Activated CD4-positive, CD25-positive, alpha-beta regulatory T cell treated with anti-CD3 and anti-CD28 coated beads, Interleukin-2, amount 50 U/mL, for 24 hours (primary cell): ENCODE measurements around the gene CTAG1A.
A peak's percentile ranks its signal among the peaks of the same experiment; 100 is the strongest.
"Not testable (repeated sequence)": the region's sequence is repeated elsewhere in the genome, so short reads cannot be mapped to it uniquely, and the experiment has no call there.

Experiments
- ATAC-seq, 2 donors: fragments of 150-1000 bp; cut with Tn5 transposase; one replicate each; pipeline ENCODE4 v1.10.0; 2021; ENCODE audit warnings: mild to moderate bottlenecking in 1 of 2, moderate library complexity in 1 of 2

The CTAG1A gene

DNA sequence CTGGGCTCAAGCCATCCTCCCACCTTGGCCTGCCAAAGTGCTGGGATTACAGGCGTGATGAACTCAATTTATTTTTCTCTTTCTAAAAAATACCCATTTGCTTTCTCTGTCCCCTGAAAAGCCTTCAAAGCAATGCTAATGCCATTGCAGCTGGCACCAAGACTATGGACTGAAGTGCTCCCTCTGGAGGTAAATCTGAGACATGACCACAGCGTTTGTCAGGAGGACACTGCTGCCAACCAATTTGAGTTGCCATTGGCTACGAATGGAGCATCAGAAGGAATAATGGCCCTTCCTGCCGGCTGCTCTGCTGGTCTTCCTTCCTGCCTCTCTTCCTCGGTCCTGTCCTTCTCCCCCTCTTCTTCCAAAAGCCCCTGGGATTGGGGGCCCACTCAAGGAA lies 9.9 kb upstream of the CTAG1A start:
- ATAC-seq: peak in 1 of 2 donors; percentile 33

DNA sequence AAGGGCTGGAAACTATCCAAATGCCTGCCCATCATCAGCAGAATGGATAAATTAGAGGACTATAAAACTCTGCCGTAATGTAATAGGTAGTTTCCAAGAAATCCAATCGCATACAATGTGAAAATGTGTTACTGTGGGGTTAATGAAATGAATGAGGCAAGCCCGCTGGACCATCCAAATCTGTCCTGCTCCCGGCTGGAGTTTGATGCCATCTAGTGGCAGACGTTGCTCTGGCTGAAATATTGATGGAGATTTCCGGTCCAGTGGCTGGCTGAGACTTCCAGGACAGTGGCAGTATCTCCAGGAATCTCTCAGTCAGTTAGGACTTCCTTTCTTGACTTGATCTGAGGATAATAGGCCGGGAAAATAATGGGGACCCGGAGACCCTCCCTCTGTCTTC lies 1.9 kb upstream of the CTAG1A start:
- ATAC-seq: not testable (repeated sequence)

DNA sequence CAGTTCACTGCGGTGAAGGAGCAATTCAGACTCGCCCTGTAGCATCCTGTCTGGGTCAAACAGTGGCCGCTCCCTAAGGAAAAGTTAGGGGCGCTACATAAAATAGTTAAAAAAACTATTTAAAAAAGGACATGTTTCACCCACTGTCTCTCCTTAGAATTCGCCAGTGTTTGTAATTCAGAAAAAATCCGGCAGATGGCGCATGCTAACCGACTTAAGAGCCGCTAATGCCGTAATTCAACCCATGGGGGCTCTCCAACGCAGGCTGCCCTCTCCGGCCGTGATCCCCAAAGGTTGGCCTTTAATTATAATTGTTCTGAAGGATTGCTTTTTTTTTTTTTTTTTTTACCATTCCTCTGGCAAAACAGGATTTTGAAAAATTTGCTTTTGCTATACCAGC lies 5.5 kb downstream of the CTAG1A start:
- ATAC-seq: not testable (repeated sequence)

DNA sequence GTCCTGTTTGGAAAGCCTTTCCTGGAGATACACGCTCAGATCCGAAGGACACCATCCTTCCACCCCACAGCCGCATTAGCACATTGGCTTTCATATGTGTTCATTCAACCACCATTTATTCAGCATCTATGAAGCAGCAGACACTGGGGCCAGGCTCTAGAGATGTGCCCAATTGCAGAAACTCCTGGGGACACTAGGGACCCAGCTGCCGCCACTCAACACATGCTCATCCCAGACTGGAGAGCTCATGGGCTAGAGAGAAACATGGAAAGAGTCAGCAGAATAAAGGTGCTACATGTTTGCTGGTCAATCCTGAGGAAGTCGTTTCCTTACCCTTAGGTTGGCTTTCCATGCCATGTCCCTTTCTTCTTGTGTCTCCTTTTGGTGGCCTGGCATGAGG lies 7.6 kb downstream of the CTAG1A start:
- ATAC-seq: no peak

DNA sequence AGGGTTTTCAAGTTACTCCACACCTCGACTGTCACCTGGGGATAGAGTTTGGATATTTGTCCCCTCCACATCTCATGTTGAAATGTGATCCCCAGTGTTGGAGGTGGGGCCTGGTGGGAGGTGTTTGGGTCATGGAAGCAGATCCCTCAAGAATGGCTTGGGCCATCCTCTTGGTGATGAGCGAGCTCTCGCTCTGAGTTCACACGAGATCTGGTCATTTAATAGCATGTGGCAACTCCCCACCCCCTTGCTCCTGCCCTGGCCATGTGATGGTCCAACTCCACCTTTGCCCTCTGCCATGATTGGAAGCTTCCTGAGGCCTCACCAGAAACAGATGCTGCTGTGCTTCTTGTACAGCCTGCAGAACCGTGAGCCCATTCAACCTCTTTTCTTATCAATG lies 8.3 kb downstream of the CTAG1A start:
- ATAC-seq: no peak

DNA sequence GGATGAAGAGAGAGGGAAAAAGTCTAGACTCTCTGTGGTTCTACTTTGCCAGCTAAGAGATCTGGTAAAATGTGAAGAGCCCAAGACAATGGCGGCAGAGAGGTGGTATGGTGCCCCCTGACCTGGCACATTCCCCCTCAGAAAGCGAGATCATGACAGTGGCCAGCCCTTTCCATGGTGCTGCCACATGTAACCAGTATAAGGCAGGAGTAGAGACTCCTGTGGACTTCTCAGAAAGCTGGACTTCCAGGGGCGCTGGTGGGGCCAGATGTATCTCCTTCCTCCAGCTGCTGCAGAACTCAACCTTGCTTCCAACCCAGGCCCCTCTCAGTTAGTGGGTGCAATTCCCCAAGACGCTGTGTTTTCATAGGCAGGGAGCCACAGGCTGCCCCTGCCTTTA lies 9.6 kb downstream of the CTAG1A start:
- ATAC-seq: no peak

DNA sequence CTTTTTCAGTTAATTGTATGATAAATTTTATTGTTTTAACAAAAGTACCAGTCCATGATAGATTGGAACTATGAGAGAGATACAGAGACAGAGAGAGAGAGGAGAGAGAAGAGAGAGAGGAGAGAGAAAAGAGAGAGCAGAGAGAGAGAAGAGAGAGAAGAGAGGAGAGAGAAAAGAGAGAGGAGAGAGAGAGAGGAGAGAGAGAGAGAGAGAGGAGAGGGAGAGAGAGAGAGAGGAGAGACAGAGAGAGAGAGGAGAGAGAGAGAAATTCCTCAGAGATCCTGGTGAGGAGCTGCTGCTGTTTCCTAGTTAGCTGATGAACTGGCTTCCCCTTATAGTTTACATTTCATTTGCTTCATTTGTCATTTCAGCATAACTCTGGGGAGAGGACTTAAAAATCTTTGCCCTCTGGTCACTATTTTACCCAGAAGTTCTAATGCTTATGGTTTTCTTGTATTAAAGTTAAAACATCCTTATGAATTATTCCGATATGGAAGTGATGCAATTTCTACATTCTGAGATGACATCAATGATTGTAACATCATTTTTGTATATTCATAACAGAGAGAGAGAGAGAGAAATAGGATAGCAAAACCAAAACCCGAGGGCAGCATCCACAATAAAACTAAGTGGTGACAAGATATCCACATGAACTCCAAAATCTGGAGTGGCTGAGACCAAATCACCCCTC lies 10.8 kb downstream of the CTAG1A start:
- ATAC-seq: no peak

DNA sequence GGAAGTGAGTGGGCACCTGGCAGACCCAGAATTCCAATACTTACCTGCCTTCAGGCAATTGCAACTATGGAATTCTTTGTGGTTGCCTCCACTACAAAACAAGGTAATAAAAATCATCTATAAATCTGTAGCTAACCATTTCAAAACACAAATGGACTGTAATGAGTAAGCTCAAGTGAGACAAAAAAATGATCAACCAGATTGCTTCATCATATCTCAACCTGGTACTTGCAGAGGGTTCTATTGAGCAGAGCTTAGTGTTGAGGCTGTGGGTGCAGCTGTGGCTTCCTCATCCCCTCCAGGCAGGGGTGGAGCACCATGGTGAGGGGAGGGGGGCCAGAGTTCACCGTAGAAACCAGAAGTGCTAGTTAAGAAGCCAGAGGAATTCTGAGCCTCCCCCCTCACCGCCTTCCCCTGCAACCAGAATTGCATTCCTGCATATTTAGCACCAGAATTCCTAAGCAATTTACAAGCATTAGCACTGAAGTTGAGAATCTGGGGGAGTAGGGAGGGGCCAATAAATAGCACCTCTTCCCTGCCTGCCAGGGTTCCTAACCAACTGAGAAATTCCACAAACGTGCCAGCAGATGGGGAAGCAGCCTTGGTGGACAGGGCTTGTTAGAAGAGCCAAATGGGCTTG lies 11.5 kb downstream of the CTAG1A start:
- no peak for ATAC-seq

DNA sequence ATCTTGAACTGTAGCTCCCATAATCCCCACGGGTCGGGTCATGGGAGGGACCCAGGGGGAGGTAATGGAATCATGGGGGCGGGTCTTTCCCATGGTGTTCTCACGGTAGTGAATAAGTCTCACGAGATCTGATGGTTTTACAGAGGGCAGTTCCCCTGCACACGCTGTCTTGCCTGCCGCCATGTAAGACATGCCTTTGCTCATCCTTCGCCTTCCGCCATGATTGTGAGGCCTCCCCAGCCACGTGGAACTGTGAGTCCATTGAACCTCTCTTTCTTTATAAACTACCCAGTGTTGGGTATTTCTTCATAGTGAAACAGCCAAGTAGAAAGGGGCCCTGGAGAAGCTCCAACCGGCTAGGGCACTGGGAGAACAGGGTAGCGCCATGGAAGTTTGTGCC lies 12.3 kb downstream of the CTAG1A start:
- ATAC-seq: no peak

DNA sequence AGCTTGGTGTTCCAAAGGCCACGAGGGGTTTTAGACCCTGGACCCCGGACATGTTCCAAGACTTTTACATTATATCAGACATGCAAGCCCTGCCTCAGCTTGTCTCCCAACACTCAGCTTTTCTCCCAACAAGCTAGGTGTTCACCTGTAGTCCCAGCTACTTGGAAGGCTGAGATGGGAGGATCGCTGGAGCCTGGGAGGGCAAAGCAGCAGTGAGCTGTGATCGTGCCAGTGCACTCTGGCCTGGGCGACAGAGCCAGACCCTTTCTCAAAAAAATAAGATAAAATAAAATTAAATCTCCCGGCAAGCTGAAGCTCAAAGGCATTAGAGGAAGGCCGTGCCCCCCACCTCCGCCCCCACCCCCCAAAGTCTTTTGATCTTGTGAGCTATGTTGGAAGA lies 13.7 kb downstream of the CTAG1A start:
- ATAC-seq: no peak

DNA sequence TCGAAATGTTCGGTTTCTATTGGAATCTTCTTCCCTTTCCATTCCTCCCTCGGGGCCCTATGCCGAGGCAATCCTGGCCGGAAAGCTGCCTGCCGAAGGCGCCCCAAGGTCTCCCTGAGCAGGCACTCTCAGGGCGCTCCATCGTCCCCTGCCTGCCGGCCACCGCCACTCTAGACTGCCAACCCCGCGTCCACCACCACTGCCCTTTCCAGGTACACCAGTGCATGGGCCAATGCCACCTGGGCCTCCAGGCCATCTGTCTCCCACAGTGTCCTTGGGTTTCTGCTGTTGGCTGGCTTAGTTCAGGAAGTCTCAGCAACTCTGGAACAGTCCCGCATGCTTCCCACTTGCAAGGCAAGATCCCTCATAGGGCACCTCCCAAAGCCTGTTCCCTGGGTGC lies 14.6 kb downstream of the CTAG1A start:
- no peak for ATAC-seq

DNA sequence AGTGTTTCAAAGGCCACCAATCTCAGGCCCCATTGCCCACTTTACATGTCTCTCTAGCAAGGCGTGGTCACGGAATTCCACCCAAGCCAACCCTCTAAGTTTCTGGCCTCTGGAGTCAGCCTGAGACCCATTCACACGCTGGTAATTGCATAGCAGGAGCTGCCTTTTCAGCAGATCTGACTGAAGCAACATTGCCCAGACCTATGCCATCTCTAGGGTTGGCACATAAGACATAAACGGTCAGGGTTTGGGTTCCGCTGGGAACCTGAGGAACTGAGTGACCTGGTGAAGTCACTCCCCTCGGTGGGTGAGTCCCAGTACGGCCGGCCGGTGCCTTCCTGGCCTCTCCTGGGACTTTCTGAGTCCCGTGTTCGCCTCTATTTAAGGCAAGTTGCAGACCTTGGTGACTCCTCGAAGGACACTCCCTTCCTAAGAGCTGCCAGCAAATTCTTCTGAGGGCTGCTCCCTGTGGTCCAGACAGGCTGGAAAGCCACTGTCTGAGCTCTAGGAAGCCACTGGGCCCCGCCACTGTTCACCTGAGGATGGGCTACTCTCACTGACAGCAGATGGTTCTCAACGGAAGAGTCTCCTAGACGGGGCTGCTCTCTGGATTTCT lies 15.9 kb downstream of the CTAG1A start:
- ATAC-seq: no peak

DNA sequence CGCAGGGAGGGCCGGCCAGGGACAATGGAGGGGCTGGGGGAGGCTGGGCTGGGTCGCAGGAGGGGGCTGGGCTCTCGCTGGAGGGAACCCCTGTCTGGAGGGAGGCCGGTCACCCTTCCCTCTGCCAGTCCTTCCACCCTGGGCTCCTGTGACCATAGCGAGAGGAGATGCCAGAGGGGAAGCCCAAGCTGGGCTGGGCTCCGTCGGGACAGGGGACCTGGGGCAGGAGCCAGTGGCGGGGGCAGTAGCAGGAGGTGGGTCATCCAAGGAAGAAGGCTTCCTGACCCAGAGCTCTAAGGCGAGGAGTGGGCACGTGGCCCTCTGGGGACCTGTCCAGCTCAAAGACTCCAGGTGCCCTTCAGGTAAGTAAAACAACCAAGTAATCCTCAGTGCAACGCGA lies 17.3 kb downstream of the CTAG1A start:
- no peak for ATAC-seq

DNA sequence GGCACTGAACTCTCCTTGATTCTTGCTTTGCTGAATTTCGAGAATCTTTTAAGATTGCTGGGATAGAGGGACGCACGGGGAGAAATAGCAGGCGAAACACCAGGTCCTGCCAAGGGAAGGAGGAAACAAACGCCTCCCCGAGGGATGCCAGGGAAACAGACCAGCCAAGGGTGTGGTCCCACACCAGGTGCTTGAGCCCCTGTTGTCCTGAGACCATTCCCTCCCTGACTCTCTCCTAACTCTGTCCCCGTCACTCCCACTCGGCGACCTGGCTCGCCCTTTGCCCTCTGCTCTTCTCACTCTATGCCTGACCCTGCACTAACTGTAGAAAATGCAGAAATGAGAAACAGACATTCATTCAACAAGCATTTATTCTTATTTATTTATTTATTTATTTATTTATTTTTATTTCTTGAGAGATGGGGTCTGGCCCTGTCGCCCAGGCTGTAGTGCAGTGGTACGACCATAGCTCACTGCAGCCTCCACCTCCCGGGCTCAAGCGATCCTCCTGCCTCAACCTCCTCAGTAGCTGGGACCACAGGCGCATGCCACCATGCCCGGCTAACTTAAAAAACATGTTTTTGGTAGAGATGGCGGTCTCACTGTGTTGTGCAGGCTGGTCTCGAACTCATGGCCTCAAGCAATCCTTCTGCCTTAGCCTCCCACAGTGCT lies 18.0 kb downstream of the CTAG1A start:
- no peak for ATAC-seq

DNA sequence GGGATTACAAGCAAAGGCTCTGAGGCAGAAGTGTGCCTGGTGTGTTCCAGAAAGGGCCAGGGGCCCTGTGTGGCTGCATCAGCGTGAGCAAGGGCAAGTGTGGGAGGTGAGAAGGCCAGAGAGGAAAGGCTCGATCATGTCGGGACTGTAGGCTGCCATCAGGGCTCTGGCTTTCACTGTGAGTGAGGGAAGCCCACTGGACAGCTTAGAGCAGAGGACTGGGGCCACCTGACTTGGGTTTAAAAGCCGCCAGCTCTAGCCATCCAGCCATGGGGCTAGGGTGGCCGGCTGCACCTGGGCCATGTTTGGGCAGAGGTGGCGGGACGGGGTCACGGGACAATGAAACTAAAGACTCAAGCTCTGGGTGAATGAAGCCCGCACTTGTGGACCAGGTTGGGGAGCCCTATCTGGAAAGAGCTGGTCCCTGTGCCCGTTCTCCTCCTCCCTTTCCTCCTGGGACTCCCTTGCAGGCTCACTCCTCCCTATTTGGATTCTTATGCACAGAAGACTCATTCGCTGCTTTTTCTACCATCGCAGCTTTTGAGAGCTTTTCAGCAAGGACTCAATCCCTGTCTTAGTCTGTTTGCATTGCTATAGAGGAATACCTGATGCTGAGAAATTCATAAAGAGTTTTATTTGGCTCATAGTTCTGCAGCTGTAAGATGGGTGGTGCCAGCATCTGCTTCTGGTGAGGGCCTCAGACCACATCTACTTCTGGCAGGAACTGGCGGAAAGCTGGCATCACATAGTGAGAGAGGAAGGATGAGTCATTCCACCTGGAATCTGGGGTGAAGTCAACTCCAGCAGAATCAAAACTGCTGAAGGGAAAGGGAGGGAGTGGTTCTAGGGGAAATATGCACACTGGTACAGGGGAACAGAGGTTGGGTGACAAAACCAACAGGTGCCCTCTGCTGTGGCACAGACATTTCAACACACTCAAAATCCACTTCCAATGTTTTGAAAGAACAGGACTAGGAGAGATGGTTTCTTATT lies 18.8 kb downstream of the CTAG1A start:
- ATAC-seq: no peak

DNA sequence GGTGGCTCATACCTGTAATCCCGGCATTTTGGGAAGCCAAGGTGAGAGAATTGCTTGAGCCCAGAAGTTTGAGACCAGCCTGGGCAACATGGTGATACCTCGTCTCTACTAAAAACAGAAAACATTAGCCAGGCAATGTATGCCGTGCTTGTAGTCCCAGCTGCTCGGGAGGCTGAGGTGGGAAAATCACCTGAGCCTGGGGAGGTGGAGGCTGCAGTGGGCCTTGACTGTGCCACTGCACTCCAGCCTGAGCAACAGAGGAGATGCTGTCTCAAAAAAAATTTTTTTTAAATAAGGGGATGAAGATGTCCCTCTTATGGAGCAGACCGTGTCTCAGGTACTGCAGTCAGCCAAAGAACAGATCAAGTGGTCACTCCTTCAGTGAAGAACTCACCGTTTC lies 20.6 kb downstream of the CTAG1A start:
- ATAC-seq: no peak

DNA sequence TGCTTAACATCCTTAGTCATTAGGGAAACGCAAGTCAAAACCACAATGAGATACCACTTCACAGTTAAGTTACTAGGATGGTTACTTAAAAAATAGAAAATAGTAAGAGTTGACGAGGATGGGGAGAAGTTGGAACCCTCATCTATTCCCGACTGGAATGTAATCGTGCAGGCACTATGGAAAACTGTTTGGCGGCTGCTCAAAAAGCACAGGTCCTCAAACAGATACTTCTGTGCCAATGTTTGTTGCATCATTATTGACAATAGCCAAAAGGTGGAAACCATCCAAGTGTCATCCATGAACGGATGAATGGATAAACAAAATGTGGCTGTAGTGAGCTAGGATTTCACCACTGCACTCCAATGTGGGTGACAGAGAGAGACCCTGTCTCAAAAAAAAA lies 22.4 kb downstream of the CTAG1A start:
- no peak for ATAC-seq

DNA sequence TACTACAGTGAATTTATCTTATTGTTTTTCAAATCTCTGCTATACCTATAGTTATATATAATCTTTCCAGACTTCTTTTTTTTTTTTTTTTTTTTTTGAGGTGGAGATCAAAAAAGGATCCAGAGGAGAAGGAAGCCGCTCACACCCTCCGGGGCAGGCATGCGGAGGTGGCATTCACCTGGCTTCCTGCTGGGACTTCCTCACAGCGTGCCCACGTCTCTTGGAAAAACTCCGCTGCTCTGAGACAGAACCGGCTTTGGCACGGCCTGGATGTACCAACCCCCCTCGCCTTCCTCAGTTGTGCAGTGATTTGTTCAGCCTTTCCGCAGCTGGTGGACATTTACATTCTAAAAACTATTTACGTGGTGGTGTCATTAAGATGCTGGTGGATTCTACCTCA lies 23.0 kb downstream of the CTAG1A start:
- not testable (repeated sequence) for ATAC-seq

DNA sequence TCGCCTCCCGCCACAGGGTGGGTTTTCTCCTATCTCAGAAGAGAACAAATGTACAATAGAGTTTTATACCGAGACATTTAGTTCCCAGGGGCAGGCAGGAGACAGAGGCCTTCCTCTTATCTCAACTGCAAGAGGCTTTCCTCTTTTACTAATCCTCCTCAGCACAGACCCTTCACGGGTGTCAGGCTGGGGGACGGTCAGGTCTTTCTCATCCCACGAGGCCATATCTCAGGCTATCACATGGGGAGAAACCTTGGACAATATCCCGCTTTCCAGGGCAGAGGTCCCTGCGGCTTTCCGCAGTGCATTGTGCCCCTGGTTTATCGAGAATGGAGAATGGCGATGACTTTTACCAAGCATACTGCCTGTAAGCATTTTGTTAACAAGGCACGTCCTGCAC lies 23.9 kb downstream of the CTAG1A start:
- not testable (repeated sequence) for ATAC-seq

DNA sequence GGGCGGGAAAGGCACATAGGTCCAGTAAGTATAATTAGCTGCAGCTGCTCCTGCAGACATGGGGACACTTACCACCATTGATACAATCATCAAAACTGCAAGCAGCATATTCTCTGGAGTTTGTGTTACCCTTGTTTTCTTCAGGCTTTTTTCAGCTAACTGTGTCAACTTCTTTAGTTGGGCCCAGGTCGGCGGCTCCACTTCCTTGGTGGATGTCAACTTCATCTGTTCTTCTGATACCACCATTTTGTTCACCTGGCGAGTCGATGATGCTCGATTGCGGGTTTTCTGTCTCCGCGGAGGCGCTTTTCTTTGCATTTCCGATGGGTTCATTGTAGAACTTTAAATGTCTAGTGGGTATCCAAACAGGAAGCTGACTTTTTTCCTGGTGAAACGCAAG lies 26.2 kb downstream of the CTAG1A start:
- ATAC-seq: not testable (repeated sequence)

DNA sequence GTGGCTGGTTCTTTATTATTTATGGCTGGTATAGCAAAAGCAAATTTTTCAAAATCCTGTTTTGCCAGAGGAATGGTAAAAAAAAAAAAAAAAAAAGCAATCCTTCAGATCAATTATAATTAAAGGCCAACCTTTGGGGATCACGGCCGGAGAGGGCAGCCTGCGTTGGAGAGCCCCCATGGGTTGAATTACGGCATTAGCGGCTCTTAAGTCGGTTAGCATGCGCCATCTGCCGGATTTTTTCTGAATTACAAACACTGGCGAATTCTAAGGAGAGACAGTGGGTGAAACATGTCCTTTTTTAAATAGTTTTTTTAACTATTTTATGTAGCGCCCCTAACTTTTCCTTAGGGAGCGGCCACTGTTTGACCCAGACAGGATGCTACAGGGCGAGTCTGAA lies 28.7 kb downstream of the CTAG1A start:
- ATAC-seq: not testable (repeated sequence)

DNA sequence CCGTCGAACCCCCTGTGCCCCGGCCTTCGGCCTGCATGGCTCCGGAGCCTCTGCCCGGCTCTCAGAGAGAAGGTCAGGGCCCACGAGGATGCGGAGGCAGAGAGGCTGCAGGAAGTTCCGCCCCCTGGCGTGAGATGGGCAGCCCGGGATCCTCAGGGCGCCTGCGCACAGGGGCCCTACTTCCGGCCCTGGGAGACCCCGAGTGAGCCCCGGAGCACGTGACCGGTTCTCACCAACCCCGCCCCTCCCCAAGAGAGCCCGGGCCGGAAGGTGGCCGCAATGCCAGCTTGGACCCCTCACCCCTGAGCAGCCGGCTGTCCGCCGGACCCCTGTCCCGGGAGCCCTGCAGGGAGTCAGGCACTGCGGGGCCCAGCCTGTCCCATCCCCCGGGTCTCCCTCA lies 34.2 kb downstream of the CTAG1A start, which contains the start of gene CTAG1B:
Gene CTAG1B (minus strand): TSS at position 101 of the 400 bp plus-strand sequence. CDS start 64 bp downstream, at position 37.
- ATAC-seq: not testable (repeated sequence)
